K562 treated with DMSO at 1 percent for 4 hours (cell line): ENCODE results near the gene ZBTB8B. TPM values are rescaled to one million over a fixed set of nuclear protein-coding genes. Genes with fewer than 3 reads are reported as not detected.

ENCODE experiments used
- total RNA-seq: library from RNA; unstranded; fragments of 300-600 nt; gene quantifications from 2 replicates; pipeline ENCODE4 v1.2.3, GENCODE V29; 2022; ENCODE audit not compliant: insufficient read depth

Gene ZBTB8B
- total RNA-seq = not detected in 2 replicates

DNA sequence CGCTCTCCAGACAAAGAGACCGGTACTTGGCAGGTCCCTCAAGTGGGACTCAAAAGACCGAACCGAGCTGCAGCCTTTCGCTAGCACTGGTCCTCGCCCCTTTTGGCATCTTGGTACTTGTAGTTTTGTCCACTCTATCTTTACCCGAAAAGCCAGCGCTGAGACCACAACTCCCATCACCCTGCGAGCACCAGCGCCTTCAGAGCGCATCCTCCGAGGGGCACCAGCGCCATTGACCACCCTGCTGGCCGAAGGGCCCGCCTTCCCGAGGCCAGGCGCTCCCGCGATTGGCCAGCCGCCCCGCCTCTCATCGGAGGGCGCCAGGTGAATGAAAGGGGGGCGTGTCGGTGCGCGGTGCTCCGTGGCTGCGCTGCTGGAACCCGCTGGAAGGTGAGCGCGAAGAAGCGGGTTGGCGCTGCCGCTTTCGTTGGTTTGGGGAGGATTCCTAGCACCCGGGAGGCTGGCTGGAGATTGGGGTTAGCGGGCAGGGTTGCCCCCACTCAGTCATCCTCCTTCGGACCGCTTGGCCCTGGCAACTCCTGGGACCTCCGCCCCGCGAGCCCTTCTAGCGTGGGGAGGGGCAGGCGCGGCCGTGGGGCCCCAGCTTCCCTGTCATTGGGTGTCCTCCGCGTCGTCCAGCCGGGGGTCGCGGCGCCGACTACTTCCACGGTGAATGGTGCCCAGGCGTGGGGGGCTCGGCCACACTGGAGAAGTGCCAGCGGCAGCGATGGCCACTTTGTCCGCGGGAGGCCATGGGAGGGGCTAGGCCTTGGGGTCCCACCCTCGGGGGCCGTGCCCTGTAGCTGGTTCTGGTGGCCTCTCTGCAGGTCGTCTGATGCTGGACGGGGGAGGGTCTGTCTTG, at the start of gene ZBTB8B:
Gene ZBTB8B (plus strand): TSS at position 357 of the 862 bp plus-strand sequence. CDS start 5,553 bp downstream, outside the sequence.

Other genes with a start within 250 kb of the ZBTB8B start
- gene TMEM234, start 242.7 kb upstream of the ZBTB8B start, total RNA-seq = 5.3 and 6.7 TPM in 2 replicates
- 336 and 344 TPM in 2 replicates for gene EIF3I, start 242.7 kb upstream of the ZBTB8B start, total RNA-seq
- not detected in 2 replicates for gene FAM167B, start 217.8 kb upstream of the ZBTB8B start, total RNA-seq
- not detected in 2 replicates for gene LCK, start 213.8 kb upstream of the ZBTB8B start, total RNA-seq
- 207 and 208 TPM in 2 replicates for gene HDAC1, start 173.0 kb upstream of the ZBTB8B start, total RNA-seq
- gene MARCKSL1, start 128.8 kb upstream of the ZBTB8B start, total RNA-seq = 73.9 and 74.4 TPM in 2 replicates
- 21.4 and 29.8 TPM in 2 replicates for gene FAM229A, start 102.6 kb upstream of the ZBTB8B start, total RNA-seq
- gene TSSK3, start 102.5 kb upstream of the ZBTB8B start, total RNA-seq = 2.4 TPM in 1 of 2 replicates, not detected in the other
- gene BSDC1, start 70.6 kb upstream of the ZBTB8B start, total RNA-seq = 36.4 and 60.1 TPM in 2 replicates
- gene ZBTB8A, start 74.4 kb downstream of the ZBTB8B start, total RNA-seq = not detected in 2 replicates
- gene ZBTB8OS, start 185.5 kb downstream of the ZBTB8B start, total RNA-seq = 45.2 and 58.5 TPM in 2 replicates
- 193 and 221 TPM in 2 replicates for gene RBBP4, start 186.1 kb downstream of the ZBTB8B start, total RNA-seq
- 0.99 TPM in 1 of 2 replicates, not detected in the other for gene SYNC, start 237.7 kb downstream of the ZBTB8B start, total RNA-seq